Cardiac fibroblast (primary cell): ENCODE data around the gene CELF2.

Experiments used
- DNase-seq, 2 donors: peaks; one replicate each; pipeline versions ENCODE4 v3.0.0 to v3.0.0-alpha.2; 2010; ENCODE audit warnings: low read depth in 2 of 2
- H3K4me3 ChIP-seq, 2 donors: replicated peaks in 1 of 2; 1 replicate in 1 of 2; 2 replicates in 1 of 2; pipeline ENCODE4 v1.5.1; 2011; ENCODE audit warnings: low read depth in 2 of 2, low read length in 2 of 2, mild to moderate bottlenecking in 2 of 2, moderate library complexity in 1 of 2
- CTCF ChIP-seq: IDR thresholded peaks from one replicate; pipeline ENCODE4 v1.5.1; 2011; ENCODE audit warnings: low read depth, mild to moderate bottlenecking, low read length, inconsistent platforms

CELF2 gene

GRCh38 chr10:11081408-11081807 is 63.7 kb downstream of the CELF2 start:
- H3K4me3 ChIP-seq: no peak overlapping the region
- DNase-seq: no peak
- TF ChIP-seq CTCF: no peak

DNA sequence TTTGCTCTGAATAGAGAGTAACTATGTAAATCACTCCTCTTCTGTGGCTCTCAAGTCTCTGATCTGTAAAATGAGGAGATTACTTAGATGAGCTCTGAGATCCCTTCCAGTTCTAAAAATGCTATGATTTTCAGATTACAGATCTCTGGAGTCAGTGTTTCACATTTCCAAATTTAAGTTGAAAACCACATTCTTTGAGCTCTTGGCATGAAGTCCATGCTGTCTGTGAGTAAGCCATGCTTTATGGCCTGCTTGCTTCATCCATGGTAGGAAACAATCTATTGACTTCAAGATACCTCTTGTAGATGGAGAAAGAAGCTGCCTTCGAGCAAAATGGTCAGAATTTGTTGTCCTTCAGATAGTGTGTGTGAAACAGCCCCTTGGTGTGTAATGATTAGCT is 64.9 kb downstream of the CELF2 start:
- TF ChIP-seq CTCF: no peak
- no peak overlapping the region for H3K4me3 ChIP-seq
- DNase-seq: no peak

DNA sequence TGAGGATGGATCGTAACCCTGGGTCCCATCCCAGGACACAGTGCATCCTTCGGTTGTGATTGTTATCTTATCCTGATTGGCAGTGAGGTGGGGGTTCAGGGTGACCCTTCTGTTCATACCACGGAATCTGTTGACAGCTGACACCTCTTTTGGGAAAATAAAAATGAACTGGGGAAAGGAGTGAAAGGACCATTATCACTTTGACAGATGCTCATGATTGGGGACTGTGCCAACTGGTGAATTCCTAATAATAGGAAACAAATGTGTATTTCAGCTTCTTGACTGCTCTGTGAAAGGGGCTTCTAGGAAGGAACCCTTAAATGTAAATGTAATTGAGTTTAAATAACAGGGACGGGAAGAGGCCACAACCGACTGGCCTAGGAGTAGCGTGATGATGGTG is 65.4 kb downstream of the CELF2 start:
- no peak for DNase-seq
- no peak for TF ChIP-seq CTCF
- H3K4me3 ChIP-seq: no peak overlapping the region

DNA sequence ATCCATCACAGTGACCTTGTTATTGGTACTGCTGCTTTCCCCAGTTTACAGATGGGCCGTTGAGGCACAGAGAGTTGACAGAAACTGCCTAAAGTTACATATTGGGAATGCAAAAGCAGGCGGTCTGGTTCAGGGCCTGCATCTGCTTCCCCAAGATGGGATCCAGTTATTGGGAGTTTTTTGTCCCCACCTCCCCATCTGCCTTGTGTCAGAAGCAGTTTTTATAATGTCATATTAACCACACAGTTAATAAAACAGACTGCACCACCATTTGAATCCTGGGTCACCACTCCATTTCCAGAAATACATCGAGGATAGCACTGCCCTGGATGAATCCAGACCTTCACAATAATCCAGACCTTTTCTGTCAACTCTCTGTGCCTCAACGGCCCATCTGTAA is 67.9 kb downstream of the CELF2 start:
- no peak for DNase-seq
- H3K4me3 ChIP-seq: no peak overlapping the region
- TF ChIP-seq CTCF: no peak

- no peak for DNase-seq
- H3K4me3 ChIP-seq: no peak overlapping the region
- TF ChIP-seq CTCF: no peak
These were observed 68.6 kb downstream of the CELF2 start for GRCh38 chr10:11086177-11086840.

DNA sequence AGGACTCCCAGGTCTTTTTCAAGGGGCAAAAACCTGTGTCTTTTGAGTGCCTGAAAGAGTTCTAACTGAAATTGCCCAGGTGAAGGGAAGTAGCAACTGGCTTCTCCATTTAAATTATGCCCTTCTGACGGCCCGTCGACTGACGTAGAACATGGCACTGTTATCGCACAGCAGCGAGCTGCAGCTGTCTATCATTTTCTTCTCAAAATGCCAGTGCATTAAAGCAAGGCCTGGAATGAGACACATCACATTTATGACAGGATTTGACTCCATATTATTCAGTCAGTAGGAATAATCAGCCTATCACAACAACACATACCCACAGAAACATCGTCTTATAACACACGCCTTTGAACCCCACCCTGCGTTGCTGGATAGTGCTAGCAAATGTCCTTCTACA is 69.7 kb downstream of the CELF2 start:
- no peak for DNase-seq
- H3K4me3 ChIP-seq: no peak overlapping the region
- TF ChIP-seq CTCF: no peak

GRCh38 chr10:11088709-11089108 is 71.0 kb downstream of the CELF2 start:
- DNase-seq: no peak
- TF ChIP-seq CTCF: no peak

More at GRCh38 chr10:11088709-11089108, 71.0 kb downstream of the CELF2 start:
- no peak overlapping the region for H3K4me3 ChIP-seq
